HG02884 (cell line): ENCODE measurements around the gene KCNMA1.

Experiments
- ATAC-seq: cut with Tn5 transposase; IDR thresholded peaks from one replicate; pipeline ENCODE4 v1.9.1; 2021; ENCODE audit warnings: mild to moderate bottlenecking, moderate library complexity; ENCODE audit not compliant: unreplicated experiment

Gene KCNMA1

DNA sequence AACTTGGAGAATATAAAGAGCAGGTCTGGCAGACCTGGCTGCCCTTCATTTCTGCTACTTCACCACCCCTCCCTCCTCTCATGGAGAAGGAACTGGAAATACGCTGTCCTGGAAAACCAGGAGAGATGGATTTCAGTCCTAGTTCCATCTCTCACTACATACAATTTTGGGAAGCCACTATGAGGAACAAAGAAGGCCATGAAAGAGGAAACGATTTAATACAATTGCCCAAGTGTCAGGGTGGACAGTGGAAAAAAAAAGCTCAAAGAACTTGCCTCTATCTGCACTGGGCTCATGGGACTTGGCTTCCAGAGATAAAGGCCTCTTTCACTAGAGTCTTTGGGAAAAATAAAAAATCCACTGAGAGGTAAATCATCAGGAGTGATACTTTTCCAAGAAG lies 561.7 kb downstream of the KCNMA1 start:
- no peak for ATAC-seq

DNA sequence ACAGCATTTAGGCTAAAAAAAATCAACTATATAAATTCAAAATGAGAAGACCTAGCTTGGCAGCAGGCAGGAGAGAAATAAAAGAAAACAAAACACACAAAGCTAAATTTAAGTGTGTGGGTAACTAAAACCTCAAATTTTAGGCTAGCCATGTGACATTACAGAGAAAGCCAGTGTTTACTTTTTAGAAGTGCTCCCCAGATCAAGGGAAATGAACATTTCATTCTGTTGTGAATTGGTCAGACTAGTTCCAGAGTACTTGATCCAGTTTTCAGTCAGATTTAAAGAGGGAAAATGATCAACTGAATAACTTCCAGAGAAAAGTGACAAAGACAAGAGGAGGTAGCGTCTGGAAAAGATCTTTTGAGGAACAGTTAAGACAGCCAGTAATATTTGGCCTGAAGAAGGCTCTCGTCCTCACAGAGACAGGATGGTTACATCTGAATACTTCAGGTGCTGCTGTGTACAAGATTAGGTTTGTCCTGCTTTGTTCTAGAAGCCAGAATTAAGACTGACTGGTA lies 563.4 kb downstream of the KCNMA1 start:
- no peak for ATAC-seq

DNA sequence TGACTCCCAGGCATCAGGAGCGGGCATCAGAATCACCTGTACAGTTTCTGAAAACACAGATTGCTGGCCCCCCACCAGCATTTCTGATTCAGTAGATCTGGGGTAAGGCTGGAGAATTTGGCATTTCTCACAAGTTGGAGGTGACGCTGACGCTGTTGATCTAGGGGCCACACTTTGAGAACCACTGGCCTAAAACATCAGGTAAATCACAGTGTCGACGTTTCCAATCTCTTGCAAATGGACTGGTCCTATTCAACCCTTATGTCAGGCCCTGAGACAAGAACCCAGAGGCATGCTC lies 564.0 kb downstream of the KCNMA1 start:
- ATAC-seq, result no peak

DNA sequence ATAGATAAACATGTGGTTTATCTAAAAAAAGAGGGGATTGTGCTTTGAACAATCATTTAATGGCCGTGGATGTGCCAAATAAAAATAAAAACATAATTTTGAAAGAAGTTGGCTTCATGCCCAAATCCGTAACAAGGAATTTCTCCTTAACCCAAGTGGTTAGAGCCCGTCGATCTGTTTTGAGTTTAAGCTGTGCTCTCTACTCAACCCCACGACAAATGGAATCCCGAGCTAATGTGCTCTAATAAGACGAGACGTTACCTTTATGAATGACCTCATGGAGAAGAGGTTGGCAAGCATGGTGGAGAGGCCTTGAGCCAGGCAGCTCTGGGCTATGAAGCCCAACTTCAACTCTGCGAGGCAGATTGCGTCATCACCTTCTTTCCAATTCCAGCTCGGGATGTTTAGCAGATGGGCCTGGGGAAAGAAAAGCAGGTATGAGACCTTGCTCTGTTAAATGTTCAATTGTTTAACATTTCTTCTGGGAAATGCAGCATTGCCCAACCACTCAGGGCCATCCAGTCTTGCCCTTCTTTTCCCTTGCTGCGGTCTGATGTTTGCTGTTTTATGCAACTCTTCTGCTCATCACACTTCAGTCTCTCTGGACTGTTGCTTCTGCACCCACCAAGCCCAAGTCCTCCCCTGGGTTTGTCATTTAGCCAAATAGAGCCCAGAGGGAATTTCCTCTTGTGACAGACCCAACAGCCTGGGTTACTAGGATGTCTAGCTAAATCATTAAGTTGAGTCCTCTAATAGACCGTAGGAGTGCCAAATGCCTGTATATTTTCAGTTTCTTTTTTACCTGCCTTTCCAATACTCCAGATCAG lies 564.6 kb downstream of the KCNMA1 start:
- ATAC-seq, result no peak

DNA sequence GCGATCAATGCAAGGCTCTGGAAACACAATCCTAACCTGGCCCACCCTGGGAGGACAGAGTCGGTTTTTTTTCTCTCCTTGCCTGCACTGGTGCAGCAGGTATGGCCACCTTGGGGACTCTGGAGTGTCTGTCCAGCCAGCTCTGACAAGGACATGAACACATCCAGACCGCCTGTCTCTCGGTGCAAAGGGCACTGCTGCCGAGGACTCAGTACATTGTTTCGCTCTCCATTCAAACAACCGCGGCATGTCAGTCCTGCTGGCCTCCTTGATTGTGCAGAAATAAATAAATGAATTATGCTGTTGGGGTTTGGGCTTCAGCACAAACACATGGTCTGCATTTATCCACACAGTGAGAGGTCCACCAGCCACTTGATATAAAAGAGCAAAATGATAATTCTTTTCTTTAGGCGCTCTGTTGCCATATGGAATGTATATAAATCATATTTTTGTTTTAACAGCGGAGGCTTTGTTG lies 565.2 kb downstream of the KCNMA1 start:
- ATAC-seq, result no peak

DNA sequence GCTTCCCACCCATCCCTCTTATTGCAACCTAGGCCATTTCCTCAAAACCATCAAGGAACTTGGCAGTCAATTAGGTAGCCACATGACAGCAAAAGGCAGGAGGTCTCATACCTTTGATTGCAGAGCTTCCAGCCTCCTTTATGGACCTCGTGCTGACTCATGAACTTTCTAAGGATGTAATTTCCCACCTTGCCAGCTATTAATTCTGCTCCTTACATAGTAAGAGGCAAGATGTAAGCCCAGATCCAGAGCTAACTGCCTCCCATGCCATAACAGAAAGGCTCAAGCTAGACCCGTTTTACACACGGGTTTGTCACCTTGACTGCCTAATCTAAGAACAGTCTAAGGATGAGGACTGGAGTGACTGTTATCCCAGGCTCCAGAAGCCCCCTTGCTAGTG lies 565.7 kb downstream of the KCNMA1 start:
- ATAC-seq, result no peak

DNA sequence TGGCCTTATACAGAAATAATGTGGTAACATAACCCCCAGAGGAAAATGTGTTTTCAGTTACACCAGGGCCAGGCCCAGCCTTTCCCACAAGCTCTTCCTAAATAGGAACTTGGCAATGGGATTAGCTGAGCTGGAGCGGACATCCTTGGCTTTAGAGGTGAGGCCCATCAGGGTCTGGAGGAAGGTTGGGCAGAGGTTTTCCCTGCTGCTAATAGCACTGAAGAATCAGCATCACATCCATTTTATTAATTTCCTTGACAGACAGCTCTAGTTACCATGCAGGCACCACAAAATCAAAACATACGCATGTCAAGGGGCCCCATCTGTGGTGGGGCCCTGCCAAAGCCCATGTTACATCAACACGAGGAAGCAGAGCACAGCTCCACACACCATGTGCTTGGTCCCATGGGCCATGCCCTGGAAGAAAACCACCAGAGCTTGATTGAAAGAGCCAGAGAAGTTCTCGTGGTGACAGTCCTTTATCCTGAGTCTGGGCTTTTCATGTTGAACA lies 566.6 kb downstream of the KCNMA1 start:
- ATAC-seq, result no peak

DNA sequence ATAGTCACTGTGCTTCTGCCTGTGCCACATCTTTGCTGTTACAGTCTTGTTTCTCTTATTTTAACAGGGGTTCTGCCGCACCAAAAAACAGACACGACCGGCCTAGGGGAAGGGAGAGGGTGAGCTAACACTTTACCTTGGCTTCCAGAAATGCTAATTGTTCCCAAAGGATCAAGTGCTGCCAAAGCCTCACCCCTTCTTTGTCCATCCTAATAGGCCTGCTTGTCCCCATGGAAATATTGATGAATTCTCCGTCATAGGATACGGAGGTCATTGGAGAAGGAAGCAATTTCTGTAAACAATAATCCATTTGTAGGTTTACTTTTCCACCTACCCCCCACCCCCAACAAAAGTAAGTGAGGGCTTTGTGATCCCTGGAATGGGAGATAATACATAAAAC lies 567.3 kb downstream of the KCNMA1 start:
- ATAC-seq, result no peak

DNA sequence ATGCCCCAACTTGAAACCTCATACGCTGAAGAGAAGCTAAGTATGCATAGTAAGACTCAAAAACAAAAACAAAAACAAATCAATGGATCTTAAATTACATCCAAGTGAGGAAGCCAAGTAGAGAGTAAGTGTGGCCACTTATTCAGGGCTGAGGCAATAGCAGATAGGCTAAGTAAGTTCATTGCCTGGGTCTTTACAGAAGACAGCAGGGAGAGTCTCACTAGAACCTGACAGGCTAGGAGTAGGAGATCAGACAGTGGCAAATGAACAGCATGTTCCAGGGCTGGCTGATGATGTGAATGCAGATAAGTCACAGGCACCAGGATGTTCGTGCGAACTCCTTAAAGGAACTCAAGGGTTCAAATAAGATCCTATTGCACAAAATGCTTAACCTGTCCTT lies 568.6 kb downstream of the KCNMA1 start:
- no peak for ATAC-seq

DNA sequence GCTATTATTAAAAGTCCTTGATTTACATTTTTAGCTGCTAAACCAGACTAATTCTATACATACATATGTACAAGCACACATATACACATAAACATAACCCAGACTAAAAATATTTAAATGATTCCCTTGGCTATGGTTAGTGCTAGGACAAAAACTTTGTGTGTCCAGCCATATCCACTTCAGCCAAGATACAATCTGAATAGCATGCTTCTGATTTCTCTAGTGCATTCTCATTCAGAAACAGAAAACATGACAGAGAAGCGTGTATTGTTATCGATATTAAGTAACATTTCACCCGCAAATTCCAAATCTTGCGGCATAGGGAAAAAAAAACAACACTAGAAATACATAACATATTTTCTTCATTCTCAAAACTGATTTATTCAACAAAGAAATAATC lies 569.3 kb downstream of the KCNMA1 start:
- ATAC-seq, result no peak

DNA sequence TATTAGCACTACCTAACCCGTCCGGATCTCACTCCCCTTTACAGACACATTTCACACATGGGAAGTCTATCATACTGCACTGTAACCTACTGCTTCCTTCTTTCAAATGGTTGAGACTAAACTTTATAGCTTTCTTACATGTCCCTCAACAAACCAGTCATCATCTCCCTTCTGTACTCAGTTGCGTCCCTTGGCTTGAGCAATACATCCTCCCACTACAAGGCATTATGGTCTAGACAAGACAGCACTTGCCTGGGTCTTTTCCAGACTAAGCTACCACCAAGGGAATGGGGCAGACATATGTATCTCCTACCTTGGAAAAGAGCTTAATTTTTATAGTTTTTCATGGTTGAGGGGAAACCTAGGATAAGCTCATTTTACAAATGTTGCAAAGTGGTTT lies 575.2 kb downstream of the KCNMA1 start:
- no peak for ATAC-seq

DNA sequence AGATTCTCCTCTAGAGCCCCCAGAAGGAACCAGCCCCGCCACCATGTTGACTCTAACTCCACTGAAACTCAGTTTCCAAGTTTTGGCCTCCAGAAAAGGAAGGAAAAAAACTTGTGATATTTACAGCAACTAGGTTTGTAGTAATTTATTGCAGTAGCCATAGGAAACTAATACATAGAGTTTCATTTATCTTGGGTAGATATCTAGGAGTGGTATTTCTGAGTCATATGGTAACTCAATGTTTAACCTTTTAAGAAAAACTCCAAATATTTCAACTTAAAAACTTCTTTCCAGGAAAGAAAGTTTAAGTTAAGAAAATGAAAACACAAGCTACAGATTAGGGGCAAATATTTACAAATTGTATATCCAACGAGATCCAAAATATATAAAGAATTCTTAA lies 576.7 kb downstream of the KCNMA1 start:
- ATAC-seq, result no peak

DNA sequence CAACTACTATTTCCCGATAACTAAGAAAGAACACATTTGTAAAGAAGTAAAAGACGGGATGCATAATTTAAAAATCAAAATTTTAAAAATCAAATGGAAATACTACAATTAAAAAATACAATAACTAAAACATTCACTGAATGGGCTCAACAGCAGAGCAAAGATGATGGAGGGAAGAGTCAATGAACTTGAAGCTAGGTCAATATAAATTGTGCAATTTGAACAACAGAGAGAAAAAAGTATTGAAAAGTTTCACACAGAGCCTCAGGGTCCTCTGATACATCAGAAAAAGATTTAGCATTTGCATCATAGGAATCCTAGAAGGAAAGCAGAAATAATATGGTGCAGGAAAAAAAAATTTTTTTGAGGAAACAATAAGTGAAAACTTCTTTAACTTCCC lies 581.0 kb downstream of the KCNMA1 start:
- no peak for ATAC-seq

DNA sequence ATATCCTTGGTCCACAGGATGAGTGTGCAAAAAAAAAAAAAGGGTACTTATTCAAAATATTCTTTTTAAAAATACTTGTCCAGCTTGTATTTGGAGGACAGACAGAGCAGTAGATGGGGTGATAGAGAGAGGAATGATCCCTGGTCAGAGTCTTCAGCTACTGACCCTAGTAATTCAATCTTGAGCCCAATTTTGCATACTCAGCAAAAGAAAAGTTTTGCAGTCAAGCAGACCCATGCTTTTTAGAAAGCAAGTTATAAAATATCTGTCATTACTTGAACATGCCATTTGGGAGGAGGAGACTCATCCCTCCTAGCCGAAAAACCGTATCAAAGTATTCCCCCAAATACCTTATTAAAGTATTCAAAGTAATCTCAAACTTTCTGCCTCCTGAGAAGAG lies 585.0 kb downstream of the KCNMA1 start:
- ATAC-seq, result no peak

DNA sequence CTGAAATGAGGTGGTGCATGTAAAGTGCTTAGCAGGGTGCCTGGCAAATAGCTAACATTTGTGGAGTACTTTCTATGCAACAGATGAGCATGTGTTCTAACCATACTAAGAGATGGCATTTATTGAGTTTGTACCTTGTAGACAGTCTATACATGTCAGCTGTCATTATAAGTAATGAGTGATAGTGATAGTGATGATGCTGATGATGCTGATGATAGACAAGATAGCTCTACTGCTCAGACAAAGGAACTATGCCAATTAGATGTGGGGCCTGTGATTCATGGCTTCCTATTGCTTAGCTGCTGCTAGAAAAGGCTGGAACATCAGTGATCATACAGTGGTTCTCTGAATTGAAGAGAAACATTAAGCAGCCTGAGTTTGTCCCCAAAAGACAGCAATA lies 585.8 kb downstream of the KCNMA1 start:
- ATAC-seq, result no peak

DNA sequence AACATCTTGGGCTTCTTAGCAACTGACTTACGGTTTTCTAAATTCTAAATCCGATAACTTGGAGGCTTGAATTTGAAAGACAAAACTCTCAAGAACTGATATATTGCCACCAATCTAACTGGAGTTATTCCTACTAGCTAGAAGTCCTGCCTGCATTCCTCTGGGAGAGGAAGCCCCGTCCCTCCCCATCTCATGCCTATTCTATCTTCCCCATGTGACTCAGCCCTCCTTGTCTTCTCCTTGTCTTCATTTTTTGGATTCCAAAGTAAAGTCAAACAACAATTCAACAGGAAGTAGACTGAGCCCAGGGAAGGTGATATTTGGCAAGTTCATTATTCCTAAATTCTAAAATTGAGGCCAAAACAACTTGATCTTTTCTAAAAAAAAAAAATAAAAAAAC lies 587.7 kb downstream of the KCNMA1 start:
- ATAC-seq, result no peak

DNA sequence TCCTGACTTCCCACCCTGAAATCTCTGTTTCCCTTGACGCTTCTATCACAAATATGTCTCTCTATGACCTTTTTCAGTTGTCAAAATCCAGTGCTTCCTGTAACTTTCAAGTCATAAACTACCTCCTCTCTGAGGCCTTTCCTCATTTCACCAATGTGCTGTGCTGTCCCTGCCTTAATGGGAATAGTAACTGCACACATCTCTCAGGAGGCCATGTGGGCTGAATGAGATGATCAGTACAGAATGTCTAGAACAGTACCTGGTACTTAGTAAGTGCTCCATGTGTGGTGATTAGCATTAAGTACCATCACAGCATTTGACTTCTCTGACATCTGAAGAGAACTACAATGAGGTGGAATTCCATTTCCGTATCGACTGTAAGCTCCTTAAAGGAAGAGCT lies 588.5 kb downstream of the KCNMA1 start:
- no peak for ATAC-seq

DNA sequence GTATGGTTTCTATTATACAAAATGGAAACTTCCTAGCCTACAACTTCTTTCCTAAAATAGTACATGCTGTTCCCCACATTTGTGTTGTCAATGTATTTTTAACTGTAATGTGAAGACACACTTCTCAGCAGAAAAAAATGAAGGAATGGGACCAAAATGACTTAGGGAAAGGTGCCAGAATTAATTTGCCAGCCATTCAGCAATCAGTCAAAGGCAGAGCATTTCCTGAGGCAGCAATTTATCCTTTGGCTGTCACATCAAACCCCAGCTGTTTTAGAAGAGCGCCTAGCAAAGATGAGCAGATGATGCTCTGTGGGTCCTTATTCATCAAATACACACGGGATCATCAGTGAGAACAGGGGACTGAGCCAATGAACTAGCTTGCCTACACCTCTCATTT lies 592.5 kb downstream of the KCNMA1 start:
- ATAC-seq, result no peak

DNA sequence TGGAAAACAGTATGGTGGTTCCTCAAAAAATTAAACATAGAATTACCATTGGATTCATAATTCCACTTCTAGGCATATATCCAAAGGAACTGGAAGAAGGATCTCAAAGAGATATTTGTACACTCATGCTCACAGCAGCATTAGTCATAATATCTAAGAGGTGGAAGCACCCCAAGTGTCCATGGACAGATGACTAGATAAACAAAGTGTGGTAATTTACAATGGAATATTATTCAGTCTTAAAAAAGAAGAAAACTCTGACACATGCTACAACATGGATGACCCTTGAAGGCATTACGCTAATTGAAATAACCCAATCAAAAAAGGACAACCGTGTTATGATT lies 594.2 kb downstream of the KCNMA1 start:
- ATAC-seq, result no peak

DNA sequence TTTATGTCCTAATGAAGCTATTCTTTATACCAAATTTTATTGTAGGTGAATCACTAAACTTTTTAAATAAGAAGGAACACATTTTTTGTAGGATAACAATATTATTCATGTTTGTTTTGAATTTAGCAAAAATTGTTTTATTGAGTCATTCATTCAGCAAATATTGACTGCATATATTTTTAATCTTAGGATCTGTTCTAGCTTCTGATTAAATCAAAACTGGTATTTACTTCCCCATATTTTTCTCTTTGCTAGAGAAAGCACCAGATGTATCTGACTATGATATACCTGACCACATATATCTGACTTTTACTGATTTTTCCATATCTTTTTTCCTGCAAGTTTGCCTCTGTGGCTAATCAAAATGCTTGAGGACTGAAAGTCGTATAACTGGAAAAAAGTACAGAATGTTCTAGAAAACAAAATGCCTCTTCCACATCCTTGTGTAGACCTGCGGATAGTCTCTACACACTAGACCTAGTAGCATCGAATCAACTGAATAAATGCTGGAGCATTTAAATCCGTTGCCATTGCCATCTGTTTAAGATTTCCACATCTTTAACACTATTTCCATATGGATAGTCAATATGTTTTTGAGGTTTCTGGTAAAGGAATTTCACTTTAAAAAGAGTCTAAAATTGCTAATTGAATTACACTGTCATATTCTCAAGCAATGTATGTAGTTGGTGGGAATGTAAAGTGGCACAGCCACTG lies 594.7 kb downstream of the KCNMA1 start:
- no peak for ATAC-seq

DNA sequence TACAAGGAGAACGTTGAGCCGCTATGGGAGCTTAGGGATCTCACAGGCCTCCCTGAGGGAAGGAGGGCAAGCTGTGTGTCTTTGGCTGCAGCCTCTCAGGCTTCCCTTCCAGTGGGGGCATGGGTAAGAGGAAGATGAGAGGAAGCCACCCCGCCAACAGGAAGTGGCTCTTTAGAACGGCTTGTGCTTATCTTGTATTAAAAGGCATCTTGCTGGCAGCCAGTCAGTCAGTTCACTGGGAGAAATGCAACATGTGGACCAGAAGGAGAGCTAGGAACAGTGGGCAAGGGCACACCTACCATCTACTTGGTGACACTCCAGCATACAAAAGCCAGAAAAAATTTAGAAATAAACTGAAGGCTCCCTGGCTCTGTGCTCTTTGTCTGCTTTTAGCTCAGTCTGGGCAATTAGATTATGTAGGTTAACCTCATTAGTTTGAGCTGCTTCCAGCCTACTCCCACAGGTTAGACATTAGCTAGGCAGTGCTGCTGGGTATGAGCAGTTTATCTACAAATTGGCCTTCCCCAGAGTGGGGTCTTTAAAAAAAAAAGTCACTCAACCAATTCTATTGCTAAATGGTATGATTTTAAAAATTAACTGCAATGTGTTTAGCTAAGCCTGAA lies 595.9 kb downstream of the KCNMA1 start:
- no peak for ATAC-seq

DNA sequence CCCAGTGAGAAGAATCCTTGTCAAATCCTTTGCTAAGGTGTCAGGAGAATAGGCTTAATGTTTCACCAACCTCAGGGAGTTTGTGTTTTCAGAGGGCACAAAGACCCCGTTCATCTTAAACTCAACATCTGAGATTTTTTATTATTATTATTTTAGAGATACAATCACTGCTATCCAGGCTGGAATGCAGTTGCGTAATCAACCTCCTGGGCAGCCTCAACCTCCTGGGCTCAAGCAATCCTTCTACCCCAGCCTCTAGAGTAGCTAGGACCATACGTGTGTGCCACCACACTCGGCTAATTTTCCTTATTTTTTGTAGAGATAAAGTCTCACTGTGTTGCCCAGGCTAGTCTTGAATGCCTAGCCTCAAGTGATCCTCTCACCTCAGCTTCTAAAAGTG lies 599.2 kb downstream of the KCNMA1 start:
- ATAC-seq, result no peak
